WTC11 (cell line): ENCODE measurements around the gene GPR39. TPM values are rescaled to one million over a fixed set of nuclear protein-coding genes. Genes with fewer than 3 reads are reported as not detected.

ENCODE experiments used
- ATAC-seq: fragments of 200-7000 bp; cut with Tn5 transposase; 2 replicates; pipeline ENCODE4 v1.10.0; 2021; ENCODE audit warnings: mild to moderate bottlenecking, moderate library complexity
- CTCF ChIA-PET: fragments of 300-600 bp; sonication (Branson Sonifier 250); formaldehyde crosslinking; loops from one replicate; lab custom pipeline; 2021; ENCODE audit warnings: antibody characterized with exemption; lab: Charles Lee
- POLR2A ChIA-PET: fragments of 350-600 bp; sonication (Branson Sonifier 250); formaldehyde crosslinking; loops from one replicate; lab custom pipeline; 2021; ENCODE audit warnings: antibody characterized with exemption; lab: Charles Lee
- DNase-seq: peaks from one replicate; pipeline ENCODE4 v3.0.0; 2021; ENCODE audit warnings: low spot score
- H3K27ac Mint-ChIP-seq: 2 replicates; pipeline ENCODE4 v1.8.0; 2021; ENCODE audit warnings: mixed read lengths
- H3K27me3 Mint-ChIP-seq: 2 replicates; pipeline ENCODE4 v1.8.0; 2021; ENCODE audit warnings: low read depth, mild to moderate bottlenecking, moderate library complexity, mixed read lengths
- H3K36me3 Mint-ChIP-seq: 2 replicates; pipeline ENCODE4 v1.8.0; 2021; ENCODE audit warnings: mixed read lengths
- H3K4me1 Mint-ChIP-seq: 2 replicates; pipeline ENCODE4 v1.8.0; 2022; ENCODE audit warnings: mixed read lengths
- H3K4me3 Mint-ChIP-seq: 2 replicates; pipeline ENCODE4 v1.8.0; 2021; ENCODE audit warnings: mild to moderate bottlenecking, moderate library complexity, mixed read lengths
- H3K9me3 Mint-ChIP-seq: 2 replicates; pipeline ENCODE4 v1.8.0; 2021; ENCODE audit warnings: mixed read lengths
- EMX1 ChIP-seq: fragments of 250-450 bp; sonication (Bioruptor Pico); IDR thresholded peaks from 2 replicates; pipeline ENCODE4 v1.8.0; 2021; ENCODE audit warnings: mild to moderate bottlenecking
- FOXK1 ChIP-seq: sonication (generic); formaldehyde crosslinking; IDR thresholded peaks from 2 replicates; pipeline ENCODE4 v1.8.0; 2022; ENCODE audit warnings: mild to moderate bottlenecking, moderate library complexity, missing genetic modification reagents
- GTF2I ChIP-seq: fragments of 250-450 bp; sonication (Bioruptor Pico); conservative IDR thresholded peaks from 2 replicates; pipeline ENCODE4 v1.4.0; 2021; ENCODE audit warnings: mild to moderate bottlenecking
- HMGA2 ChIP-seq: fragments of 250-450 bp; sonication (Bioruptor Pico); IDR thresholded peaks from 2 replicates; pipeline ENCODE4 v1.4.0; 2021; ENCODE audit warnings: mild to moderate bottlenecking, moderate library complexity
- JUN ChIP-seq: sonication (generic); formaldehyde crosslinking; IDR thresholded peaks from 2 replicates; pipeline ENCODE4 v1.8.0; 2023; ENCODE audit warnings: mild to moderate bottlenecking, missing genetic modification reagents
- KAT7 ChIP-seq: sonication (generic); formaldehyde crosslinking; IDR thresholded peaks from 2 replicates; pipeline ENCODE4 v1.8.1; 2023; ENCODE audit warnings: missing genetic modification reagents, mild to moderate bottlenecking, borderline replicate concordance
- NFE2L1 ChIP-seq: sonication (generic); formaldehyde crosslinking; IDR thresholded peaks from 2 replicates; pipeline ENCODE4 v1.8.1; 2023; ENCODE audit warnings: missing genetic modification reagents
- NR1H2 ChIP-seq: sonication (generic); formaldehyde crosslinking; IDR thresholded peaks from 2 replicates; pipeline ENCODE4 v1.9.0; 2021; ENCODE audit warnings: mild to moderate bottlenecking, moderate library complexity, missing genetic modification reagents
- NR2C2 ChIP-seq: sonication (generic); formaldehyde crosslinking; IDR thresholded peaks from 2 replicates; pipeline ENCODE4 v1.8.0; 2022; ENCODE audit warnings: mild to moderate bottlenecking, missing genetic modification reagents
- SMAD3 ChIP-seq: sonication (generic); formaldehyde crosslinking; IDR thresholded peaks from 2 replicates; pipeline ENCODE4 v1.8.0; 2022; ENCODE audit warnings: missing genetic modification reagents, mild to moderate bottlenecking, borderline replicate concordance
- SOX15 ChIP-seq: fragments of 250-450 bp; sonication (Bioruptor Pico); IDR thresholded peaks from 2 replicates; pipeline ENCODE4 v1.9.0; 2021; ENCODE audit warnings: mild to moderate bottlenecking
- SP1 ChIP-seq: sonication (generic); formaldehyde crosslinking; conservative IDR thresholded peaks from 2 replicates; pipeline ENCODE4 v1.8.1; 2022; ENCODE audit warnings: missing genetic modification reagents
- TEAD4 ChIP-seq: sonication (generic); formaldehyde crosslinking; IDR thresholded peaks from 2 replicates; pipeline ENCODE4 v1.8.0; 2022; ENCODE audit warnings: mild to moderate bottlenecking, missing genetic modification reagents
- TP53 ChIP-seq: sonication (generic); formaldehyde crosslinking; IDR thresholded peaks from 2 replicates; pipeline ENCODE4 v1.8.1; 2023; ENCODE audit warnings: mild to moderate bottlenecking, missing genetic modification reagents
- ZBTB21 ChIP-seq: sonication (generic); formaldehyde crosslinking; IDR thresholded peaks from 2 replicates; pipeline ENCODE4 v1.8.1; 2023; ENCODE audit warnings: mild to moderate bottlenecking, missing genetic modification reagents, borderline replicate concordance
- ZNF317 ChIP-seq: sonication (generic); formaldehyde crosslinking; IDR thresholded peaks from 2 replicates; pipeline ENCODE4 v1.8.1; 2023; ENCODE audit warnings: low read depth, mild to moderate bottlenecking, moderate library complexity, missing genetic modification reagents, borderline replicate concordance
- ZNF396 ChIP-seq: fragments of 250-450 bp; sonication (Bioruptor Pico); IDR thresholded peaks from 2 replicates; pipeline ENCODE4 v1.8.0; 2021; ENCODE audit warnings: mild to moderate bottlenecking, moderate library complexity, borderline replicate concordance
- total RNA-seq: library from RNA; stranded (reverse); gene quantifications from 3 replicates; pipeline ENCODE4 v1.2.3, GENCODE V29; 2021
- TF ChIP-seq, protein P1 (sequence below): fragments of 250-450 bp; sonication (Bioruptor Pico); conservative IDR thresholded peaks from 2 replicates; pipeline ENCODE4 v1.9.0; 2021; ENCODE audit warnings: mild to moderate bottlenecking
- TF ChIP-seq, protein P2 (sequence below): sonication (generic); formaldehyde crosslinking; IDR thresholded peaks from 2 replicates; pipeline ENCODE4 v1.8.1; 2022; ENCODE audit warnings: low read depth, missing genetic modification reagents, borderline replicate concordance
- TF ChIP-seq, protein P3 (sequence below): sonication (generic); formaldehyde crosslinking; IDR thresholded peaks from 2 replicates; pipeline ENCODE4 v1.8.1; 2023; ENCODE audit warnings: mild to moderate bottlenecking, missing genetic modification reagents
- TF ChIP-seq, protein P4 (sequence below): sonication (generic); formaldehyde crosslinking; IDR thresholded peaks from 2 replicates; pipeline ENCODE4 v1.8.1; 2023; ENCODE audit warnings: mild to moderate bottlenecking, missing genetic modification reagents

The GPR39 gene
- total RNA-seq, 1 experiment from 2014 or later: 0.74 TPM

DNA sequence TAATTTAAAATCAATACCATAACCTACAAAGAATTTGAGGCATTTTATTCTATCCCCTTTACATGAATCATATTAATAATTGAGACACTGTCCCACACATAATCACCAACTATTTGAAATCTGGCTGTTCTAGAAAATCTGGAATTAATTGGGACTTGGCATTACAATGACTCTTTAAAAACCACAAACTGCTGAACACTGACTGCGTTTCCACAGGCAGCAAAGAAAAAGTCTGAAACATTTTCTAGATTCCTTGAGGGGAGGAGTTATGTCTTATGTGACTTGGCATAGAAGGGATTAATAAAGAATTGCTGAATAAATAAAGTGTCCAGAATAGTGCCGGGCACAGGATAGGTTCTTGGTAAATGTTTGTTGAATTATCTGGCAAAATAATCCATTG is 61.4 kb downstream of the GPR39 start (continued):
- no peak for TF ChIP-seq TEAD4 (CRISPR knock-in tag)

DNA sequence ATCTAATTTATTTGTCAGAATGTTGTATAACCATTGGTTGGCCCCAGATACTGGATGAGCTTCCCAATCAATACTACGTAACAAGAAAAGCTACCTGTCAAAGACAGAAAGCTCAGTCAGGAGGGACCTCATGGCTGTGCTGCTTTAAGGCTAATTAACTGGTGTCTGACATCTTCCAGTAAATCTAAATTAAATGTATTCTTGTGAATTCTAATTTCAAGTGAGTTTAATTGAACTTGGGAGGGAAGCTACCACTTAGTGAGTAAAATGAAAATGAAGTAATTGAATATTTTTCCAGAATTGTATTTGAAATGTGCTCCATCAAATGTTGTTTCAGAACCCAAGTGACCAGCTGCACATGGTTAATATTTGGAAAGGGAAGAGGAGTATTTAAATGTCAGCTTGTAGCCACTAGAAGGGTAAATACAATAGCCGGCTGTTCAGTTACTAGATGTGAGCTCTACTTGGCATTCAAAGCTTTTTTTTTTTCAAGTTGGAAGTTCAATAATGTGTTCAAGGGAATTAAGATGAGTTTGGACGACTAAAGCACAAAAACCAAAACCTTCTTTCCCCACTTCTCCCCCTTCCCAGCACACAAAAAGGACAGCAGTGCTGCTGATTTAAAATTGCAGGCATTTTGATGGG is 62.0 kb downstream of the GPR39 start:
- no peak for ATAC-seq
- H3K4me3 Mint-ChIP-seq: no peak overlapping the region
- DNase-seq: no peak
- TF ChIP-seq TP53 (CRISPR knock-in tag) (no peak), FOXK1 (no peak), ZBTB21 (no peak), SOX15 (CRISPR knock-in tag) (no peak), NFE2L1 (CRISPR knock-in tag) (no peak), EMX1 (CRISPR knock-in tag) (no peak), NR1H2 (CRISPR knock-in tag) (no peak), ZNF317 (CRISPR knock-in tag) (no peak), SP1 (CRISPR knock-in tag) (no peak), NR2C2 (CRISPR knock-in tag) (no peak), JUN (CRISPR knock-in tag) (no peak), SMAD3 (no peak), ZNF396 (CRISPR knock-in tag) (no peak), KAT7 (CRISPR knock-in tag) (no peak), HMGA2 (CRISPR knock-in tag) (no peak), GTF2I (CRISPR knock-in tag) (no peak)
- TF ChIP-seq, protein P1, sequence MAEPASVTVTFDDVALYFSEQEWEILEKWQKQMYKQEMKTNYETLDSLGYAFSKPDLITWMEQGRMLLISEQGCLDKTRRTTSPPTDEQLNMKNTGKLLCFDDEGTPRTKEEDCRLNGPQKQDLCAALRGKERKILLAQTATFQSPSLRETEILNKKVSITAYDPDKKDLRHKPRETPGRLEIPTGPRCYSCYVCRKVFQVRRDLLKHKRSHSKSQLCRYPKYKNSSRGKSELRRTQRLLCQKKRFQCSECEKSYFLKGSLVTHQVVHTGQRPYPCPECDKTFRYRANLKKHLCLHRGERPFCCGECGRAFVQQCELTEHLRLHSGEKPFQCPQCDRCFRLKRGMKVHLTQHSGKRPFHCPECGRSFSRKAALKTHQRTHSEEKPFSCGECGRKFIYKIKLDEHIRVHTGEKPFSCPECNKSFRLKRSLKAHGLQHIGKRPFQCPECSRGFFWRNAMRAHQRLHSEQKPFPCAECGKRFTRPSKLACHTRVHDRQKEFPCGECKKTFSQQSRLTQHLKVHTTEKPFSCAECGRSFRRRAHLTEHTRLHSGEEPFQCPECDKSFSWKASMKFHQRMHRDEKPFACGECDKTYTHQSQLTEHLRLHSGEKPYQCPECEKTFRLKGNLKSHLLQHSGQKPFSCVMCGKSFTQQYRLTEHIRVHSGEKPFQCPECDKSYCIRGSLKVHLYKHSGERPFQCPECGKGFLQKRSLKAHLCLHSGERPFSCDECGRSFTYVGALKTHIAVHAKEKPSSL (CRISPR knock-in tag): no peak
- TF ChIP-seq, protein P2, sequence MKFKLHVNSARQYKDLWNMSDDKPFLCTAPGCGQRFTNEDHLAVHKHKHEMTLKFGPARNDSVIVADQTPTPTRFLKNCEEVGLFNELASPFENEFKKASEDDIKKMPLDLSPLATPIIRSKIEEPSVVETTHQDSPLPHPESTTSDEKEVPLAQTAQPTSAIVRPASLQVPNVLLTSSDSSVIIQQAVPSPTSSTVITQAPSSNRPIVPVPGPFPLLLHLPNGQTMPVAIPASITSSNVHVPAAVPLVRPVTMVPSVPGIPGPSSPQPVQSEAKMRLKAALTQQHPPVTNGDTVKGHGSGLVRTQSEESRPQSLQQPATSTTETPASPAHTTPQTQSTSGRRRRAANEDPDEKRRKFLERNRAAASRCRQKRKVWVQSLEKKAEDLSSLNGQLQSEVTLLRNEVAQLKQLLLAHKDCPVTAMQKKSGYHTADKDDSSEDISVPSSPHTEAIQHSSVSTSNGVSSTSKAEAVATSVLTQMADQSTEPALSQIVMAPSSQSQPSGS (CRISPR knock-in tag): no peak
- TF ChIP-seq, protein P3, sequence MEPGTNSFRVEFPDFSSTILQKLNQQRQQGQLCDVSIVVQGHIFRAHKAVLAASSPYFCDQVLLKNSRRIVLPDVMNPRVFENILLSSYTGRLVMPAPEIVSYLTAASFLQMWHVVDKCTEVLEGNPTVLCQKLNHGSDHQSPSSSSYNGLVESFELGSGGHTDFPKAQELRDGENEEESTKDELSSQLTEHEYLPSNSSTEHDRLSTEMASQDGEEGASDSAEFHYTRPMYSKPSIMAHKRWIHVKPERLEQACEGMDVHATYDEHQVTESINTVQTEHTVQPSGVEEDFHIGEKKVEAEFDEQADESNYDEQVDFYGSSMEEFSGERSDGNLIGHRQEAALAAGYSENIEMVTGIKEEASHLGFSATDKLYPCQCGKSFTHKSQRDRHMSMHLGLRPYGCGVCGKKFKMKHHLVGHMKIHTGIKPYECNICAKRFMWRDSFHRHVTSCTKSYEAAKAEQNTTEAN (CRISPR knock-in tag): no peak
- TF ChIP-seq, protein P4, sequence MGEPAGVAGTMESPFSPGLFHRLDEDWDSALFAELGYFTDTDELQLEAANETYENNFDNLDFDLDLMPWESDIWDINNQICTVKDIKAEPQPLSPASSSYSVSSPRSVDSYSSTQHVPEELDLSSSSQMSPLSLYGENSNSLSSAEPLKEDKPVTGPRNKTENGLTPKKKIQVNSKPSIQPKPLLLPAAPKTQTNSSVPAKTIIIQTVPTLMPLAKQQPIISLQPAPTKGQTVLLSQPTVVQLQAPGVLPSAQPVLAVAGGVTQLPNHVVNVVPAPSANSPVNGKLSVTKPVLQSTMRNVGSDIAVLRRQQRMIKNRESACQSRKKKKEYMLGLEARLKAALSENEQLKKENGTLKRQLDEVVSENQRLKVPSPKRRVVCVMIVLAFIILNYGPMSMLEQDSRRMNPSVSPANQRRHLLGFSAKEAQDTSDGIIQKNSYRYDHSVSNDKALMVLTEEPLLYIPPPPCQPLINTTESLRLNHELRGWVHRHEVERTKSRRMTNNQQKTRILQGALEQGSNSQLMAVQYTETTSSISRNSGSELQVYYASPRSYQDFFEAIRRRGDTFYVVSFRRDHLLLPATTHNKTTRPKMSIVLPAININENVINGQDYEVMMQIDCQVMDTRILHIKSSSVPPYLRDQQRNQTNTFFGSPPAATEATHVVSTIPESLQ: no peak
- ChIA-PET CTCF (interaction anchor here (1.2 kb wide), 1 partner anchor 28 kb away, joined by 3 read pairs; no protein-coding TSS in a partner anchor), POLR2A (no interaction called here)
- no peaks in the 10 kb centered on the region; the same call in 1 of the 2 replicates for H3K27me3 Mint-ChIP-seq
- peaks cover 6% of the 10 kb centered on the region for H3K4me1 Mint-ChIP-seq
- H3K36me3 Mint-ChIP-seq: no peaks in the 10 kb centered on the region
- H3K27ac Mint-ChIP-seq: no peak overlapping the region
- peaks cover 6% of the 10 kb centered on the region; the same call in 1 of the 2 replicates for H3K9me3 Mint-ChIP-seq
